ENCODE results near the gene UBAP2.
"Not testable (repeated sequence)": the region's sequence is repeated elsewhere in the genome, so short reads cannot be mapped to it uniquely, and the experiment has no call there.

UBAP2 gene

GRCh38 chr9:34047864-34048726, 592 bp downstream of the UBAP2 start:
- no peak for DNase-seq (ENCODE audit: low read depth)

- no peak for DNase-seq (ENCODE audit: low read depth)
Measured at GRCh38 chr9:34046784-34047379, 1.8 kb downstream of the UBAP2 start.

- no peak for DNase-seq (ENCODE audit: low read depth)
Measured at GRCh38 chr9:34045903-34046302, 2.8 kb downstream of the UBAP2 start.

- DNase-seq (ENCODE audit: low read depth) = not testable (repeated sequence)
Measured at GRCh38 chr9:34042074-34042473, 6.6 kb downstream of the UBAP2 start.

- DNase-seq (ENCODE audit: low read depth) = not testable (repeated sequence)
Measured at GRCh38 chr9:34038851-34039250, 9.8 kb downstream of the UBAP2 start.

GRCh38 chr9:34037626-34038025, 11.1 kb downstream of the UBAP2 start:
- DNase-seq (ENCODE audit: low read depth) = no peak

GRCh38 chr9:34036625-34037024, 12.1 kb downstream of the UBAP2 start:
- DNase-seq (ENCODE audit: low read depth) = no peak

- DNase-seq (ENCODE audit: low read depth) = no peak
Measured at GRCh38 chr9:34035656-34036055, 13.0 kb downstream of the UBAP2 start.

- no peak for DNase-seq (ENCODE audit: low read depth)
Measured at GRCh38 chr9:34034698-34035065, 14.0 kb downstream of the UBAP2 start.

GRCh38 chr9:34032631-34033030, 16.1 kb downstream of the UBAP2 start:
- DNase-seq (ENCODE audit: low read depth) = no peak

GRCh38 chr9:34027845-34028574, 20.7 kb downstream of the UBAP2 start:
- no peak for DNase-seq (ENCODE audit: low read depth)

GRCh38 chr9:34025811-34026210, 22.9 kb downstream of the UBAP2 start:
- no peak for DNase-seq (ENCODE audit: low read depth)

GRCh38 chr9:34025062-34025461, 23.6 kb downstream of the UBAP2 start:
- no peak for DNase-seq (ENCODE audit: low read depth)

- DNase-seq (ENCODE audit: low read depth) = not testable (repeated sequence)
Measured at GRCh38 chr9:34024476-34024875, 24.2 kb downstream of the UBAP2 start.

GRCh38 chr9:34016149-34016548, 32.5 kb downstream of the UBAP2 start:
- DNase-seq (ENCODE audit: low read depth) = no peak

GRCh38 chr9:34010979-34011378, 37.7 kb downstream of the UBAP2 start:
- no peak for DNase-seq (ENCODE audit: low read depth)

- no peak for DNase-seq (ENCODE audit: low read depth)
Measured at GRCh38 chr9:34001951-34002350, 46.7 kb downstream of the UBAP2 start.

GRCh38 chr9:34001298-34001697, 47.4 kb downstream of the UBAP2 start:
- DNase-seq (ENCODE audit: low read depth) = no peak

- no peak for DNase-seq (ENCODE audit: low read depth)
Measured at GRCh38 chr9:33995449-33995848, 53.2 kb downstream of the UBAP2 start.

- no peak for DNase-seq (ENCODE audit: low read depth)
Measured at GRCh38 chr9:33993104-33993503, 55.6 kb downstream of the UBAP2 start.

- DNase-seq (ENCODE audit: low read depth) = no peak
Measured at GRCh38 chr9:33992632-33993031, 56.1 kb downstream of the UBAP2 start.

- no peak for DNase-seq (ENCODE audit: low read depth)
Measured at GRCh38 chr9:33988219-33988890, 60.3 kb downstream of the UBAP2 start.

All from CMK (cell line).